ENCODE data around the gene RBBP8NL.

RBBP8NL gene

GRCh38 chr20:62368392-62368975 lies 58.9 kb downstream of the RBBP8NL start:
- H3K79me2 ChIP-seq (ENCODE audit: low read length): peaks cover 34% of the 10 kb centered on the region
- H2AFZ ChIP-seq (ENCODE audit: low read length): no peak overlapping the region
- H4K20me1 ChIP-seq (ENCODE audit: insufficient read depth, low read length): no peaks in the 10 kb centered on the region
- peaks cover 4% of the 10 kb centered on the region; the same call in 1 of the 2 replicates for H3F3A ChIP-seq (ENCODE audit: insufficient read depth, low read length)
- H3K27ac ChIP-seq (ENCODE audit: low read length): no peak overlapping the region
- DNase-seq: no peak
- H3K4me3 ChIP-seq (ENCODE audit: low read length): no peak overlapping the region
- no peak overlapping the region for H3K9ac ChIP-seq (ENCODE audit: low read length)
- H3K9me2 ChIP-seq (replicated peaks; ENCODE audit: insufficient read depth, low read length): no peaks in the 10 kb centered on the region
- H3K27me3 ChIP-seq (replicated peaks; ENCODE audit: insufficient read depth, low read length): no peaks in the 10 kb centered on the region
- no peaks in the 10 kb centered on the region for H3K36me3 ChIP-seq (replicated peaks; ENCODE audit: insufficient read depth, low read length)
- H3K4me2 ChIP-seq (ENCODE audit: low read depth, low read length): no peak overlapping the region
- TF ChIP-seq CTCF (IDR thresholded peaks at IDR 0.05; ENCODE audit: low read length): no peak
- no peak for TF ChIP-seq EZH2 (optimal IDR thresholded peaks at IDR 0.05; ENCODE audit: low read depth, low read length)
- no peak for TF ChIP-seq EZH2phosphoT487 (IDR thresholded peaks at IDR 0.05; ENCODE audit: low read length)
- peaks cover 13% of the 10 kb centered on the region for H3K4me1 ChIP-seq (ENCODE audit: low read length)
- H3K9me3 ChIP-seq (replicated peaks; ENCODE audit: insufficient read depth, low read length): no peaks in the 10 kb centered on the region

- peaks cover 13% of the 10 kb centered on the region for H3K4me1 ChIP-seq (ENCODE audit: low read length)
- H3K4me2 ChIP-seq (ENCODE audit: low read depth, low read length): peak overlapping the region; percentile 99
- H2AFZ ChIP-seq (ENCODE audit: low read length): peak overlapping the region; percentile 91
- TF ChIP-seq EZH2phosphoT487 (IDR thresholded peaks at IDR 0.05; ENCODE audit: low read length) (no peak), CTCF (IDR thresholded peaks at IDR 0.05; ENCODE audit: low read length) (no peak), EZH2 (optimal IDR thresholded peaks at IDR 0.05; ENCODE audit: low read depth, low read length) (no peak)
- H3K4me3 ChIP-seq (ENCODE audit: low read length): peak overlapping the region; percentile 59
- no peaks in the 10 kb centered on the region for H3K27me3 ChIP-seq (replicated peaks; ENCODE audit: insufficient read depth, low read length)
- H3K79me2 ChIP-seq (ENCODE audit: low read length): peaks cover 40% of the 10 kb centered on the region
- H3K9me3 ChIP-seq (replicated peaks; ENCODE audit: insufficient read depth, low read length): no peaks in the 10 kb centered on the region
- peak overlapping the region; percentile 57 for H3K9ac ChIP-seq (ENCODE audit: low read length)
- no peaks in the 10 kb centered on the region for H4K20me1 ChIP-seq (ENCODE audit: insufficient read depth, low read length)
- H3K9me2 ChIP-seq (replicated peaks; ENCODE audit: insufficient read depth, low read length): no peaks in the 10 kb centered on the region
- H3K27ac ChIP-seq (ENCODE audit: low read length): no peak overlapping the region
- peaks cover 4% of the 10 kb centered on the region; the same call in 1 of the 2 replicates for H3F3A ChIP-seq (ENCODE audit: insufficient read depth, low read length)
- no peak for DNase-seq
- no peaks in the 10 kb centered on the region for H3K36me3 ChIP-seq (replicated peaks; ENCODE audit: insufficient read depth, low read length)
Observed at GRCh38 chr20:62367633-62368391, 59.5 kb downstream of the RBBP8NL start.

DNA sequence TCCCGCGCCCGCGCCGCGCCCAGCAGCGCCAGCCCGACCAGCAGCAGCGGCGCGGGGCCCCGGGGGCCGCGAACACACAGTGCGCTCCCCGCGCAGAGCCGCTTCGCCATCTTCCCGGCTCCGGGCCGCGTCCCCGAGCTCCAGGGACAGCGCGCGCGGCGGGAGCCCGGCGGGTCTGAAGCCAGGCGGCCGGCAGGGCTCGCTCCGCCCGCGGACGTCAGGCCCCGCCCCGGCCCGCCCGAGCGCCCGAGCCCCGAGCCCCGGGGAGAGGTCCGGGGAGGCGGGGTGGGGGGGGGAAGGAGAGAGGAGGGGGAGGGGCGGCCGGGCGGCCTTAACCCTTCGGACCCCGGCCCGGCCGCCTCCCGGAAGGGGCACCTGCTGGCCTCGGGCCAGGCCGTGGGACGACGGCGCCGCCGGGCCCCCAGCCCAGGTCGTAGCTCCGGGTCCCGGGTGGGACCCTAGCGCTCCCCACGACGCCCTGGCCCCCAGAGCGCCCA lies 60.2 kb downstream of the RBBP8NL start, which contains the start of gene LAMA5:
LAMA5 (minus strand) TSS at position 177 of the 497 bp plus-strand sequence; CDS start at position 110, 67 bp downstream.
- TF ChIP-seq EZH2 (optimal IDR thresholded peaks at IDR 0.05; ENCODE audit: low read depth, low read length) (no peak), EZH2phosphoT487 (IDR thresholded peaks at IDR 0.05; ENCODE audit: low read length) (no peak), CTCF (IDR thresholded peaks at IDR 0.05; ENCODE audit: low read length) (no peak)
- peak within 1 kb of the TSS; percentile 99 for H3K4me2 ChIP-seq (ENCODE audit: low read depth, low read length)
- peaks cover 4% of the 10 kb centered on the region; the same call in 1 of the 2 replicates for H3F3A ChIP-seq (ENCODE audit: insufficient read depth, low read length)
- H4K20me1 ChIP-seq (ENCODE audit: insufficient read depth, low read length): no peaks in the 10 kb centered on the region
- H3K9ac ChIP-seq (ENCODE audit: low read length): peak within 1 kb of the TSS; percentile 90
- no peaks in the 10 kb centered on the region for H3K9me2 ChIP-seq (replicated peaks; ENCODE audit: insufficient read depth, low read length)
- peaks cover 13% of the 10 kb centered on the region for H3K4me1 ChIP-seq (ENCODE audit: low read length)
- peaks cover 46% of the 10 kb centered on the region for H3K79me2 ChIP-seq (ENCODE audit: low read length)
- peak; percentile 66 for DNase-seq
- no peaks in the 10 kb centered on the region for H3K27me3 ChIP-seq (replicated peaks; ENCODE audit: insufficient read depth, low read length)
- peak within 1 kb of the TSS; percentile 90 for H3K4me3 ChIP-seq (ENCODE audit: low read length)
- no peaks in the 10 kb centered on the region for H3K36me3 ChIP-seq (replicated peaks; ENCODE audit: insufficient read depth, low read length)
- H2AFZ ChIP-seq (ENCODE audit: low read length): peak within 1 kb of the TSS; percentile 91
- peak within 1 kb of the TSS; percentile 2; the same call in 1 of the 2 replicates for H3K27ac ChIP-seq (ENCODE audit: low read length)
- no peaks in the 10 kb centered on the region for H3K9me3 ChIP-seq (replicated peaks; ENCODE audit: insufficient read depth, low read length)
